Spleen (tissue), 7 donors: Measurements from ENCODE around the gene FILIP1L.

Experiments
- CTCF ChIP-seq, 11 experiments: fragments of 200-600 bp in 7 of 11; fragments of 450-650 bp in 4 of 11; sonication (generic) in 4 of 11; IDR thresholded peaks in 8 of 11; conservative IDR thresholded peaks in 3 of 11; 1 replicate in 7 of 11; 2 replicates in 4 of 11; pipeline versions ENCODE4 v1.4.0 to v1.8.0; 2016 to 2021; ENCODE audit warnings: antibody characterized with exemption in 11 of 11, inconsistent platforms in 4 of 11, mild to moderate bottlenecking in 1 of 11
- POLR2A ChIP-seq, 3 donors: fragments of 450-650 bp; IDR thresholded peaks; one replicate each; pipeline ENCODE4 v1.5.1; 2017; ENCODE audit warnings: antibody characterized with exemption in 3 of 3, mild to moderate bottlenecking in 1 of 3
- donor health status: DM: no; HTN: no; CAD: no; lungs with moderate emphysema.
- donor health status: DM: no; HTN: no; CAD: no.
- donor health status: DM: no; HTN: no; CAD: no.

- TF ChIP-seq CTCF (IDR thresholded peaks at IDR 0.05 in 8 of 11, conservative IDR thresholded peaks at IDR 0.05 in 3 of 11) (no peak), POLR2A (IDR thresholded peaks at IDR 0.05) (no peak)
These were observed 112.6 kb downstream of the FILIP1L start for GRCh38 chr3:100001526-100002270.
